GM19025 (cell line): ENCODE measurements around the gene CPT1A.

Experiments used
- ATAC-seq: cut with Tn5 transposase; IDR thresholded peaks from one replicate; pipeline ENCODE4 v1.9.1; 2021; ENCODE audit warnings: mild to moderate bottlenecking, low read depth, moderate library complexity; ENCODE audit not compliant: unreplicated experiment

CPT1A gene

DNA sequence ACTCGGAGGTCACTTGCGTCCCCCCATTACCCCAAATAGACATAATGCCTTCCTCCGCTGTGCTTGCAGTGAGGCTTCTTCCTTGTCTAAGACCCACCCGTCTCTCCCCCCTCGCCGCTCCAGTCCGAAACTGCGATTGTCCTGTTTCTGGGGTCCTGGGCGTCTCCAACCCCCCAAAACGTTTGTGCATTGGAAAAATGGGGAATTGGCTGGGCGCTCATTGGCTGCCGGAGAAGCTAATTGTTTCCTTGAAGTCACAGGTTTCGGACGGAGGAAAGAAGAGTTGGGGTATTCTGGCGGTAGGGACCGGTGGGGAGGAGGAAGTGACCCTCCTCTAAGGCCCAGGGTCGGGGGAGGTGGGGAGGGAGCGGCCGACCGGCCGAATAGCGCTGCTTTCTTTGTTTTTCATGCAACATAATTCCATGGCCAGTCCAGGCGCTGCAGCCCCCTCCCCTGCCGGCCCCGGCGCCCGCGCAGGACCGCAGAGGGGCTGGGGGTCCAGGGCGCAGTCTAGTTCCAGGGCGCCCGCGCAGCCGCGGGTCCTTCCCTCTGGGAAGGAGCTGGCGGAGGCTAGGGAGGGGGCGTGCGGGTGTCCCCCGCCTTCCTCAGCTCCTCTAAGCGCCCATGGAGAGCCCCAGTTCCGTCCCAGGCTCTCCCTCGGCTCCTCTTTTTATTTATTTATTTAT lies 12.7 kb upstream of the CPT1A start:
- ATAC-seq, result no peak

DNA sequence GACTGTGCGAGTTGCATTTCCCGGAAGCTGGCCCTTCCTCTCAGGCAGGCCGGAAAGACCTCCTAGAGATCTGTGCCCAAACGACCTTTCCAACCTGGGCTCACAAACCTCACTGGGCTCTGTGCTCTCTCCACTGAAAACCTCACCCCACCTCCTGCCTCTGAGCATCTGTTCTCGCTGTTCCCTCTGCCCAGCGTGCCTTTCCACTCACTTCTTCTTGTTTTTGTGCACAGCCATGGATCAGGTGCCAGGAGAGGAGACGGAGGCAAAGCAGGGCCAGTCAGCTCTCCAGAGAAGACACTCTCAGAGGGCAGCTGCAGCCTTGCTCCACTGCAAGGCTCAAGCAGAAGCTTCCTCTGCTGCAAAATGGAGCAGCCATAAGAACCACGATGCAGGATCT lies 10.9 kb upstream of the CPT1A start:
- ATAC-seq, result no peak

DNA sequence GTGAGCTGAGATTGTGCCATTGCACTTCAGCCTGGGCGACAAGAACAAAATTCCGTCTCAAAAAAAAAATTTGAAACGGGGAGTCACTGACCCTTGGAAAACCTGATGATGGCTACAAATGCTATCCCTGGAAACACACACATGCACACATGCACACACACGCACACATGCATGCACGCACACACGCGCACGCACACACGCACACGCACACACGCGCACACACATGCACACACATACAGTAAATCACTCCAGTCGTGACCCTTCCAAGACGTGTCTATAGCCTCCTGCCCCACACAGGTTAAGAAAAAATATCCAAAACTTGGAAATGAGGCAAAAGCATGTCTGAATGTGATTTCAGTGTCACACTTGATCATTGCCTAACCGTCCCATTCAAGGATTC lies 6.7 kb upstream of the CPT1A start:
- ATAC-seq, result no peak

DNA sequence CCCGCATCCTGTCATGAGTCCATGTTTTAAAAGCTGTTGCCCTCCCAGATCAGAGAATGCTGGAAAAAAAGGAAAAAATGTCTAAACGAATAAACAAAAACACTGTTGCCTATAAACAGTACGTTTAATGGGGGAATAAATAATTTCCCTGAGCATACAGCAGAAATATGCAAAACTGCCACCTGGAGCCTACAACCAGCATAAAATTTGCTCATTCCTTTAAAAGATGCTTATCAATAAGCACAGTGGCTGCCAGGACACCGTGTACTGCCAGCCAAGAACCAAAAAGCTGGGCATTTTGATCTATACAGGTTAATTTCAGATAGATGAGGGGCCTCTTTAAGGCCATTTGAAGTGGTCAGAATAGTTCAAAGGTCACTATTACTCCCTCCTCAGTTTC lies 5.7 kb upstream of the CPT1A start:
- no peak for ATAC-seq

DNA sequence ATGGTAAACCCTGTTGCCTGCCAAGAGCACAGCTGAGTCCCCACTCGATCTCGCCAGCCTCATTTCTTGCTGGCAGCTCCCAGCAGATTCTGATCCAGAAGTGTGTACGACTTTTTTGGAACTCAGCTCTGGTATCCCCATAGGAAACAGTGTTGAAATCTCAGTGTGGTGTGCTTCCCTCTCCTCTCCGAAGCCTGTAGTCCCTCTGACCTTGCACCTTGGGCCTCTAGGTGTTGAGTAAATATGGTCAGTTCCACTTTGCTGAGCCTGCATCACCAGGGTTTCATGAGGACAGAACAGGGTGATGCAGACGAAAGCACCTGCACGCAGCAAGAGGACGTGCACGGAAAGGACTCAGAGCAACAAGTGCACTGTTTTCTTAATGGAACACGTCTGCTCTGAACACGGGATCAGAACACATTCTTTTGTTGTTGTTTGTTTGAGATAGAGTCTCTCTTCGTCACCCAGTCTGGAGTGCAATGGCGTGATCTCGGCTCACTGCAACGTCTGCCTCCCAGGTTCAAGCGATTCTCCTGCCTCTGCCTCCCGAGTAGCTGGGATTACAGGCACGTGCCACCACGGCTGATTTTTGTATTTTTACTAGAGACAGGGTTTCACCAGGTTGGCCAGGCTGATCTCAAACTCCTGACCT lies 3.8 kb upstream of the CPT1A start:
- no peak for ATAC-seq

DNA sequence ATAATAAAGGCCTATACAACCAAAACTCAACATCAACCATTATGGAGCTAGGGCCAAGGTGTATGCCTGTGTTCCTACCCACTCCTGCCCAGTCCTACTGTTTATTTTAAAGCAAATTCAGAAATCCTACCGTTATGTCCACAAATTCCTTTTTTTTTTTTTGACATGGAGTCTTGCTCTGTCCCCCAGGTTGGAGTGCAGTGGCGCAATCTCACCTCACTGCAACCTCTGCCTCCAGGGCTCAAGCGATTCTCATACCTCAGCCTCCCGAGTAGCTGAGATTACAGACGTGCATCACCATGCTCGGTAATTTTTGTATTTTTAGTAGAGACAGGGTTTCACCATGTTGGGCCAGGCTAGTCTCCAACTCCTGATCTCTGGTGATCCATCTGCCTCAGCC lies 3.1 kb upstream of the CPT1A start:
- ATAC-seq, result no peak

DNA sequence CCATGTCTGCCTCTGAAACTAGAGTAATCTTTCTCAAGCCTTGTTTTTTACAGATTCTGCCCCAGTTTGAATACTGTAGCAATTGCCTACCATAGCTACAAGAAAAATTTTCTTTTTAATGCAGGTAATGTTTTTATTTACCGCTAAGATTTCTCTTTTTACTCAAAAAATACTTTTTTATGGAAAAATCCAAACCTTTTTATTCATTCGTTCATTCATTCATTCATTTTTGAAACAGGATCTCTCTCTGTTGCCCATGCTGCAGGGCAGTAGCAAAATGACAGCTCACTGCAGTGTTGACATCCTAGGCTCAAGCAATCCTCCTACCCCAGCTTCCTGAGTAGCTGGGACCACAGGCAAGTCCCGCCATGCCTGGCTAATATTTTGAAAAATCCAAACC lies 2.7 kb upstream of the CPT1A start:
- ATAC-seq, result no peak

DNA sequence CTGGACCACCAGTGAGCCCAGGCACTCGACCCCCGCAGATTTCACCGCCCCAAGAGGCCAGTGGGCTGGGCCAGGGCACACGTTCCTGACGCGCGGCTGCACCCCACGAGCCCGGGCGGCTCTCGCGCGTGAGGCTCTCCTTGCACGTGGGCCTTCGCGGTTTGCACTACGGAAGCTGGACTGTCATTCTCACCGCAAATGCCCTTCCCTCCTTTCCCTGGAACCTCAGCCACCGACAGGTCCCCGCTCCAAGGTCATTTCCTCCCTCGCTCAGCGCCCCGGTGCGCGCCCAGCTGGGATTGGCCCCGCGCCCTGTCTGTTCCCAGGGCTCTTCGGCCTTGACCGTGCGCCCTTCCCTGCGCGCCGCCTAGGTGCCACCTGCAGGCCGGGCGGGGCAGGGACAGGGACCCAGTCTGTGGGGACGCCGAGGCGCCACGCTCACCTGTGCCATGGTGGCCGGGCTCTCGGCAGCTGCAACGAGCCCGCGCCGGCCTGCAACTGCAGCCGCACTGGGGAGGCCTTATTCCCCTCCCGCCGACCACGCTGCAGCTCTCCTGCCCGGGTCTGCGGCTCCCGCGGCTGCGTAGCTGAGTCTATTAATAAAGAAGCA lies 2.1 kb upstream of the CPT1A start:
- ATAC-seq, result peak; percentile 47

DNA sequence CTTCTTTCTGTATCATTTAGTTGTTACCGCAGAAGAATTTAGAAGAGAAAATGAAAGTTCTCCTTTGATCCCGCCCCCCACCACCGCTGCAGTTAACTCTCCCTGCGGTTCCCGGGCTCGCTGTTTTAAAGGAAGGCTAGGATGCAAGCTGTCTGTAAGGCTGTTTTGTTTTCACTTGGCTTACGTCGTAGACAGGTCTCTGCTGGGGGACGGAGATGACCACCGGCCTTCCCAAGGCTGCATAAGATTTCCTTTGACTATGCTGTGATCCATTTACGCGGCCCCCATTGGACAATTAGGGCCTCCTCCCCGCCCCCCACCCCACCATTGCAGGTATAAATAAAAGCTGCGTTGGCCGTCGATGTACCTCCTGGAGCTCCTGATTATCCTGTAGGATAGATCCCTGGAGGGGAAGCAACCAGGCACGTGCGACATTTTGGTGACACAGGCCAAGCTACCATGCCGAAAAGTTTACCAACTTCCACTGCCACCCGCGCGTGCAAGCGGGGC lies 1.4 kb upstream of the CPT1A start:
- no peak for ATAC-seq

DNA sequence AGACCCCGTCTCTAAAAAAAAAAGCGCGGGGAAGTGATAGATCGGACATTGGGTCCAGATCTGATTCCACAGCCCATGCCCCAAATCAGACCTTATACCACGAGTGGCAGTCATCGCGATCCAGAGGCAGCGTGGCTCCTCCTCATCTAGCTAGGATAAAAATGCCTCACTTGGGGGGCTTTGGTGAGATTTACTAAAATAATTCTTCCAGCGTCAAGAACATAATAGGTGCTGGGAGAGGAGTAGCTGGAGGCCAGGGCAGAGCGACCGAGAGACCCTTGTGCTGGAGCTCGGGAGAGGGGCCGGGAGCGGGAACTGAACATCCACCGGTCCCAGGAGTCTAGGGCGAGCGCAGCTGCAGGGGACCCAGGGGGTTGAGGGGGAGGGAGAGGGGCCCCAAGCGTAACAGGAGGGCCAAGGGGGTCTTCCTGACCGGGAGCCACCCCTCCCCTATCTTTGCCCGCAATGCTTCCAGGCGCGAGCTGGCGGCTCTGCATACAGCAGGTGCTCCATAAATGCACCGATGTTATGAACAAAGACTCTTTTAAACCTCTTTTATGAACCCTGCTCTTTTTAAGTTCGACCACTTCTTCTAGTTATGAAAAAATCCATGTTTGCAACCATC lies 823 bp upstream of the CPT1A start:
- no peak for ATAC-seq

DNA sequence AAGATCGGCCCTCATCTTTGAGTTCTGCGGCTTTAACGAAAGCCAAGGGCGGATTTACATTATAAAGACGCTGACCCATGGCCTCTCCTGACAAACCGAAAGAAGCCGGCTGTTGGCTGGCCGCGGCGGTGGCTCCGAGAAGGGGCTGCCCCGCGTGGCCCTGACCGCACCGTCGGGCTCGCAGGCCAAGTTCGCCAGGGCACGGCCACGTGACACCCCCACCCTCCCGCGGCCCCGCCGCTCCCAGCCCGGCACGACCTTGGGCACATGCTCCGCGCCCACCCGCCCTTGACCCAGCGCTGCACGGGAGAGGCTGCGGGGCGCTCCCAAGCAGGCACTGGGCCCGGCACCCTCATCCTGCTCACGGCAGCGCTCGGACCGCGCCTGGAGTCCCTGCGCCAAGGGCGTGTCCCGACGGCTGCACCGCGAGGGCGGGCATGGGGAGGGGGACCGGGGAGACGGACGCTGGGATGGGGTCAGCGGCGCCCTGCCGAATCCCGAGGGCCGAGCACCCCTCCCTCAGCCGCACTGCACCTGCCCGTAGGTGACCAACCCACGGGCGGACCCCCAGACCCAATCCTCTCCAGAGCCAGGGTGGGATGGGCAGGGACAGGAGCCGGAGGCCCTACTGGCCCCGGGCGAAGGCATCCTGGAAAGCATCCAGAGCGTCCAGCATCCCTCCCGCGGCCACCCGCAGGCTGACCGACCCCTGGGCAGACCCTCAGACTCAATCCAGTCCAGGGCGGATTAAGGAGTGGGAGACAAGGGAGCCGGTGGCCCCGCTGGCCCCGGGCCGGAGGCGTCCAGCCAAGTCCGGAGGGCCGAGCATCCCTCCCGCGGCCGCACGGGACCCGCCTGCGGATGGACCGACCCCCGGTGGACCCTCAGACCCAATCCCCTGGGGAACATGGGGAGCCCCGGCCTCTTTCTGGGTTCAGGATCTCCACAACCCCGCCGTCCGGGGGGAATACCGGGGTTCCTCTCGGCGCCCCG lies 759 bp downstream of the CPT1A start:
- no peak for ATAC-seq

DNA sequence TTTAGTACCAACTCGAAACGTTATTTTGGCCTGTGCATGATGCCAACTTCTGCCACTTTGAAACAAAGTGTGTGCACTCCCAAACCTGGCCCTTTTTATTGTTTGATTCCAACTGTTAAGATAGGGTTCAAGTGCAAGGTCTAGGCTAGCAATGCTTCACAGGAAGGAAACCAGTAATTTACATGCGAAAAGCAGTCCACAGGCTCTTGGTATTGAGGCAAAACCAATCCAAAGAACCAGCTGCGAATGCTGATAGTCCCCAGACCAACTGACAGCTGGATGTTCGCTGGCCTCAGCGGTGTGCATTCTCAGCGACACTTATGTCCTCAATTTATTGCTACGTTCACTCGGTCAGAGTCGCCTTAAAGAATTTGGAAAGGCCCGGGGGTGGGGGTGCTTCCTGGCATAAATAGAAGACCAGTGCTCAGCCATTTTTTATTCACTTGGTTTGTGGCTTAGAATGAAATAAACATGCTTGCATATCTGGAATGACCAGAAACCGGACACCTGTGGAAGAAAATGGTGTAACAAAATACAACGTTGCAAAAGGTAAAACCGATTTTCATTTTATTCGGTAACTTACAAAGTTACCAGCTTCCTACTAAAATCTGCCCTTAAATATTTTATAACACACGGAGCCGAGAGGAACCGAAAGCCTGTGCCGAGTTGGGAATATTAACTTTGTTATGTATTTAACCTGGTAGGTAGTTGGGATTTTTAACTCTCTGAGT lies 1.6 kb downstream of the CPT1A start:
- ATAC-seq, result no peak

DNA sequence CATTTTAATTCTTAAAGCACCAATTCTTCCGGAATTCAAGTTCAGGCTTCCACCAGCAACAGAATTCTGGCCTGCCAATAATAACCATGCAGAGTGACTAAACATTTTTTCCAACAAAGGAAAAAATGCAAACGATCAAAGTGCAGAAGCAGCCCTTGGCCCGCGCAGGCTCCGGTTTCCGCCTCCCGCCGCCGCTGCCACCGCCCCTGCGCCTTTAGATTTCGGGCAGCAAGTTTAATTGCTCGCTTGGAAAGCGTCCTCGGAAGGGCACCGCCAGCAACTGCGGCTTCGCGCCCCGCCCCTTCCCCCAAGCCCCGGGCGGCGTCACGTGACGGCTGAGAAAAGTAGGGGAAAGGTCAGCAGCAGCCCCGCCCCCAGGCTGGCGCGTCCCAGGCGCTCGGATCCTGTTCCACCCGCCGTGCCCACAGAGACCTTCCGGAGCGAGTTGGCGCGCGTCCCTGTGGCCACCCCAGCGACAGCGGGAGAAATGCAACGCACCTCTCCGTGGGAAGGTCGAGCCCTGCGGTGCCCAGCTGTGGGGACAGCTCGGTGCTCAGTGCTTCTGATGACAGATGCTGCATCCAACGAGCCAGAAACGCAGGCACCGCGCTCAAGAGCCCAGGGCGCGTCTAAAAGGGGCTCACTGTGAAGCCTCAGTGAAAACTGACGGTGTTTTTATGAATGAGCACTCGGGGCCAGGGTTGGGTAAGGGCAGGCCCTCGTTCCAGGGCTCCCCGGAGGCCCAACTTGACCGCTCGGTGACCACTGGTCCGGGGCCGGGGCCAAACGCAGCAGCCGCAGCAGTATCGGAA lies 2.5 kb downstream of the CPT1A start:
- ATAC-seq, result peak; percentile 35

DNA sequence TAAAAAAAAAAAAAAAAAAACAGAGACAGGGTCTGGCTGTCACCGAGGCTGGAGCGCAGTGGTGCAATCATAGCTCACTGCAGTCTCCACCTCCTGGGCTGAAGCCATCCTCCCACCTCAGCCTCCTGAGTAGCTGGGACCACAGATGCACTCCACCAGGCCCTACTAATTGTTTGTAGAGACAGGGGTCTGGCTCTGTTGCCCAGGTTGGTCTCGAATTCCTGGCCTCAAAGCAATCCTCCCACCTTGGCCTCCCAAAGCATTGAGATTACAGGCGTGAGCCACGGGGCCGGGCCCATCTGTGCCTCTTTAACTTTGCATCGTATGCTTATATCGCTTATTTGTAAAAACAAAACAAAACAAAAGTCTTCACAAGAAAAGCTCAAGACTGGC lies 3.1 kb downstream of the CPT1A start:
- ATAC-seq, result no peak

DNA sequence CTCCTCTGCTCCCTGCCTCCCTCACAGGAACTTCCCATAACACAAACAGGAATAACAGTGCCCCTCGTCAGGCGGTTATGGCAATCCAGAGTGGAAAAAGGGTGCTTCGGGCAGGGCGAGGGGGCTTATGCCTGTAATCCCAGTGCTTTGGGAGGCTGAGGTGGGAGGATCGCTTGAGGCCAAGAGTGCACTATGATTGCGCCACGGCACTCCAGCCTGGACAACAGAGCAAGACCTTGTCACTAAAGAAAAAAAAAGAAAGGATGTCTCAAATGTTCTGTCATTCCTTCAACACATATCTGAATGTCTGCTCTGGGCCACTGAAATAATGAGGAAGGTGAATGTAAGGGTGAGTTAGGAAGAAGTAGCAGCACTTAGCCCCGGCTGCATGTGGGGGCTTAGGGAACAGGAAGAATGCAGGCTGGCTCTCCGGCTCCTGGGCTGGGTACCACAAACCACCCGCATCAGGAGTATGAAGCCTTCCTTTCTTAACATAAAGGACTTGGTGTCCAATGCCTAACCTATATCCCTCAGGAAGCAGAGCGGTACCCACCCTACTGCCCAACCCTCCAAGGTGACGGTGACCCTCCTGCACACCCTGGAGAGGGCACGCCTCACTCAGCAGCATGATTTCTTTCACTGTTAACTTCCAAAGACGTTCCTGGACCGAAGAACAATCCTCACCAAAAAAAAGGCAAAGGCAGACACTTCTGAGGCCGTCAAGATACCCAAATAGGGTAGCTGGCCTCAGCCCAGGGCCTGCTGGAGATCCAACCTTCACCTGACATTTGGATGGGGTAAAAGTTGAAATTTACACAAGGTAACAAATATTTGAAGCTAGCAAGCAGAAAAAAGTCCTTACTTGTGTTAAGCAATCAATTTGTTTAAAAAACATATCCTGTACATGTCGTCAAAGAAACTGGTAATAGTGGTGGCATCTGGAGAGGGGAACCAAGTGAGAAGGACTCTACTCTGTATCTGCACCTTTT lies 3.8 kb downstream of the CPT1A start:
- no peak for ATAC-seq

DNA sequence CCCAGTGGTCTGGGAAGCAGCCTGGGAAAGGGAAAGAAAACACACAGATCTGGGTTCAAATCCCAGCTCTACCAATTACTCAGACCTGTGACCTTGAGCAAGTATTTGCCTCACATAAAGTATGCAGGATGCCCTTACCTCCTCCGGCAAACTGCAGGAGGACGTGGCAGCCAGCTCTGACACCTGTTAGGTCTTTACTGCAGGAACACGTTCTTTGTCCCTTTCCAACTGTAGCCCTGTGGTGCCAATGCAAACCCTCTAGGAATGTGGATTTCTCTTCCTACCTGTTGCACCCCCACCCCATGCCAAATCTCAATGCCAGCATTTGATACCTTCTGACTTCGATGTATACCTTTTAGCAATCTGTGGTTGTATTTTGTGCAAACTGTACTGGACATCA lies 6.0 kb downstream of the CPT1A start:
- no peak for ATAC-seq

DNA sequence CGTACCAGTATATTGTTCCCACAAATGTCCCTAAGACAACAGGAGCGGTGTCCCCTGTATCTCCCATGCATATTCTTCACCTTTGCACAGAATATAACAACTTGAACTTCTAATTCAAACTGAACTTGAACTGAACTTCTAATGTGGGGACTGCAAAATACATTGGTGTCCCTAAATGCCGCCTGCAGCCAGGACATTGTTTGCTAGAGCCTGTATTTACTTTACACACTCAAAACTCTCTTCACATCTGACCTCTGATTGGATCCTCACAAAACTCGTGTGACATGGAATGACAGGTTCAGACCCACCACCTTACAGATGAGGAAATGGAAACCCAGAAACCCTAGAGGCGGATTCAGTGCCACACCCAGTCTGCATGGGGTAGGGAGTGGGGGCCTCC lies 6.4 kb downstream of the CPT1A start:
- ATAC-seq, result no peak
